ENCODE results near the gene PTGIS.
A peak's percentile ranks its signal among the peaks of the same experiment; 100 is the strongest.

The PTGIS gene

DNA sequence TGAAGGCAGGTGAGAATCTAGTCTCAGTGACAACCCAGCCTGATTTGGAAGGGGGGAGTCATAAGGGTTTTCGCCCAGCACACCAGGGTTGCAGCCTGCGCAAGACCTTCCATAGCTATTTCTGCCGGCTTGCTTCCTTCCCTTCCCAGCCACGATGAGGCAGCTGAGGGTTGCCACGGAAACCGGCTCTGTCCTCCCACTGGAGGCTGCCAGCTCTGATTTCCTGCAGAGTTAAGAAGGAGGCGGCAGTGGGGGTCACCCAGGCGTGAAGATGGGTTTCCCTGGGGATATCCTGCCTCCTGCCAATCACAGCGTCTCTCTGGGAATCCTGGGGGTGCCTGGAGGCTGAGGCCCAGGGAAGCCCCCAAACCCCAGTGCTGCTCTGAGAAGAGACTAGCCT lies 62.4 kb downstream of the PTGIS start:
- no peak for TF ChIP-seq L3MBTL2 (conservative IDR thresholded peaks at IDR 0.05)
- no peak for TF ChIP-seq BHLHE40 (IDR thresholded peaks at IDR 0.05; ENCODE audit: borderline replicate concordance)
- no peak for TF ChIP-seq CTBP1 (IDR thresholded peaks at IDR 0.05; ENCODE audit: borderline replicate concordance)
- TF ChIP-seq FOXA1 (IDR thresholded peaks at IDR 0.05): no peak
- no peak for TF ChIP-seq FOXK2 (IDR thresholded peaks at IDR 0.05)
- no peak for TF ChIP-seq HDGF (IDR thresholded peaks at IDR 0.05; ENCODE audit: borderline replicate concordance)
- no peak for TF ChIP-seq TARDBP (IDR thresholded peaks at IDR 0.05)
- no peak for TF ChIP-seq ARNT (IDR thresholded peaks at IDR 0.05)
- no peak for TF ChIP-seq SP1 (IDR thresholded peaks at IDR 0.05)
- TF ChIP-seq ZNF384 (IDR thresholded peaks at IDR 0.05): no peak
- no peak for TF ChIP-seq SUZ12 (IDR thresholded peaks at IDR 0.05)
- no peak for TF ChIP-seq LEF1 (IDR thresholded peaks at IDR 0.05; ENCODE audit: borderline replicate concordance)
- TF ChIP-seq FOXM1 (IDR thresholded peaks at IDR 0.05; ENCODE audit: borderline replicate concordance): no peak
- no peak for TF ChIP-seq NFRKB (IDR thresholded peaks at IDR 0.05)
- TF ChIP-seq ELF4 (IDR thresholded peaks at IDR 0.05): no peak
- TF ChIP-seq, protein P1, sequence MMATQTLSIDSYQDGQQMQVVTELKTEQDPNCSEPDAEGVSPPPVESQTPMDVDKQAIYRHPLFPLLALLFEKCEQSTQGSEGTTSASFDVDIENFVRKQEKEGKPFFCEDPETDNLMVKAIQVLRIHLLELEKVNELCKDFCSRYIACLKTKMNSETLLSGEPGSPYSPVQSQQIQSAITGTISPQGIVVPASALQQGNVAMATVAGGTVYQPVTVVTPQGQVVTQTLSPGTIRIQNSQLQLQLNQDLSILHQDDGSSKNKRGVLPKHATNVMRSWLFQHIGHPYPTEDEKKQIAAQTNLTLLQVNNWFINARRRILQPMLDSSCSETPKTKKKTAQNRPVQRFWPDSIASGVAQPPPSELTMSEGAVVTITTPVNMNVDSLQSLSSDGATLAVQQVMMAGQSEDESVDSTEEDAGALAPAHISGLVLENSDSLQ (IDR thresholded peaks at IDR 0.05): no peak
- CTCF ChIA-PET: no interaction called here
- POLR2A ChIA-PET: no interaction called here
- DNase-seq (ENCODE audit: extremely low spot score): no peak

DNA sequence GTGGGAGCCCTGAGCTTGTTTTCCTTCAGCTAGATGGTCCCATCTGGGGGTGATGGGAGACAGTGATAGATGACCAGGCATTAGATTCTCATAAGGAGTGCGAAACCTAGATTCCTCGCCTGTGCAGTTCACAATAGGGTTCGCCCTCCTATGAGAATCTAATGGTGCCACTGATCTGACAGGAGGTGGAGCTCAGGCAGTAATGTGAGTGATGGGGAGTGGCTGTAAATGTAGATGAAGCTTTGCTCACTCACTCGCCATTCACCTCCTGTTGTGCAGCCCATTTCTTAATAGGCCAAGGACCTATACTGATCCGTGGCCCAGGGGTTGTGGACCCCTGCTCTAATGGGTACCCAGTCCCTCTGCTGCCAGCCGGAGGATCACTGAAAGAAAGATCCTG lies 64.8 kb downstream of the PTGIS start:
- ChIA-PET CTCF (no interaction called here), POLR2A (no interaction called here)
- TF ChIP-seq L3MBTL2 (conservative IDR thresholded peaks at IDR 0.05) (no peak), ELF4 (IDR thresholded peaks at IDR 0.05) (no peak), BHLHE40 (IDR thresholded peaks at IDR 0.05; ENCODE audit: borderline replicate concordance) (no peak), NFRKB (IDR thresholded peaks at IDR 0.05) (no peak), HDGF (IDR thresholded peaks at IDR 0.05; ENCODE audit: borderline replicate concordance) (no peak)
- no peak for DNase-seq (ENCODE audit: extremely low spot score)

DNA sequence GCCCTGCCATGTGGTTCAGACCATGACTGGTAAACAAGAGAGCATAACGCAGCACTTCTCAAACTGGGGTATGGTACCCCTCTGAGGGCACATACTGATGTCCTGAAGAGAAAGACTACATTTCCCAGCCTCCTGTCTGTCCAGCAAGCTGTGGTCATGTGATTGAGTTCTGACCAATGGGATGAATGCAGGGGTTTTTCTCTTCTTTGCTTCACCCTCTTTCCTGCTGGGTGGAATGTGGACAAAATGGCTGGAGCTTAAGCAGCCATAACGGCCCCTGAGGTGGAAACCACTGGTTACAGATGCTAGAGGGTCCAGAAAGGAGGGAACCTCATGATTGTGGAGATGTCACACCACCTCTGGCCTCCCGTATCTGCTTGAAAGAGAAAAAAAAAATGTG lies 66.0 kb downstream of the PTGIS start:
- POLR2A ChIA-PET: no interaction called here
- peak; percentile 30 for DNase-seq (ENCODE audit: extremely low spot score)
- TF ChIP-seq SUZ12 (IDR thresholded peaks at IDR 0.05) (no peak), NFRKB (IDR thresholded peaks at IDR 0.05) (no peak), FOXM1 (IDR thresholded peaks at IDR 0.05; ENCODE audit: borderline replicate concordance) (no peak), FOXA1 (IDR thresholded peaks at IDR 0.05) (no peak), ZNF384 (IDR thresholded peaks at IDR 0.05) (no peak), ARNT (IDR thresholded peaks at IDR 0.05) (no peak), BHLHE40 (IDR thresholded peaks at IDR 0.05; ENCODE audit: borderline replicate concordance) (no peak), ELF4 (IDR thresholded peaks at IDR 0.05) (no peak), LEF1 (IDR thresholded peaks at IDR 0.05; ENCODE audit: borderline replicate concordance) (no peak), SP1 (IDR thresholded peaks at IDR 0.05) (no peak), HDGF (IDR thresholded peaks at IDR 0.05; ENCODE audit: borderline replicate concordance) (no peak)
- TF ChIP-seq, protein P1 (IDR thresholded peaks at IDR 0.05): no peak
- CTCF ChIA-PET: no interaction called here

DNA sequence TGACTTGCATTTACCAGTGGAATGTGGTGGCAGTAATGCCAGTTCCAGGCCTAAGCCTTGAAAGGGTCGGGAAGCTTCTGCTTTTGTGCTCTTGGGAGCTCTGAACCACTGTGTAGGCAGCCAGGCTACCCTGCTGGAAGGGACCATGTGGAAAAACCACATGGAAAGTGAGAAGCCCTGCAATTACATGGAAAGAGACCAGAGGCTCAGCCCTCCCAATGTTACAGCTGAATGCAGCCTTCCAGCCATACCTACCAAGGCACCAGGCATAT lies 70.6 kb downstream of the PTGIS start:
- DNase-seq (ENCODE audit: extremely low spot score): no peak
- ChIA-PET POLR2A (no interaction called here), CTCF (interaction anchor here (0.8 to 1.6 kb wide), 2 partner anchors 11 to 40 kb away, joined by 4 read pairs; no protein-coding TSS in a partner anchor)
- TF ChIP-seq NFRKB (IDR thresholded peaks at IDR 0.05): no peak
- TF ChIP-seq LEF1 (IDR thresholded peaks at IDR 0.05; ENCODE audit: borderline replicate concordance): no peak
- TF ChIP-seq FOXA1 (IDR thresholded peaks at IDR 0.05): no peak
- no peak for TF ChIP-seq L3MBTL2 (conservative IDR thresholded peaks at IDR 0.05)
- TF ChIP-seq, protein P1 (IDR thresholded peaks at IDR 0.05): no peak
- TF ChIP-seq ZNF384 (IDR thresholded peaks at IDR 0.05): no peak
- TF ChIP-seq TARDBP (IDR thresholded peaks at IDR 0.05): no peak
- TF ChIP-seq HDGF (IDR thresholded peaks at IDR 0.05; ENCODE audit: borderline replicate concordance): no peak
- TF ChIP-seq SUZ12 (IDR thresholded peaks at IDR 0.05): no peak

DNA sequence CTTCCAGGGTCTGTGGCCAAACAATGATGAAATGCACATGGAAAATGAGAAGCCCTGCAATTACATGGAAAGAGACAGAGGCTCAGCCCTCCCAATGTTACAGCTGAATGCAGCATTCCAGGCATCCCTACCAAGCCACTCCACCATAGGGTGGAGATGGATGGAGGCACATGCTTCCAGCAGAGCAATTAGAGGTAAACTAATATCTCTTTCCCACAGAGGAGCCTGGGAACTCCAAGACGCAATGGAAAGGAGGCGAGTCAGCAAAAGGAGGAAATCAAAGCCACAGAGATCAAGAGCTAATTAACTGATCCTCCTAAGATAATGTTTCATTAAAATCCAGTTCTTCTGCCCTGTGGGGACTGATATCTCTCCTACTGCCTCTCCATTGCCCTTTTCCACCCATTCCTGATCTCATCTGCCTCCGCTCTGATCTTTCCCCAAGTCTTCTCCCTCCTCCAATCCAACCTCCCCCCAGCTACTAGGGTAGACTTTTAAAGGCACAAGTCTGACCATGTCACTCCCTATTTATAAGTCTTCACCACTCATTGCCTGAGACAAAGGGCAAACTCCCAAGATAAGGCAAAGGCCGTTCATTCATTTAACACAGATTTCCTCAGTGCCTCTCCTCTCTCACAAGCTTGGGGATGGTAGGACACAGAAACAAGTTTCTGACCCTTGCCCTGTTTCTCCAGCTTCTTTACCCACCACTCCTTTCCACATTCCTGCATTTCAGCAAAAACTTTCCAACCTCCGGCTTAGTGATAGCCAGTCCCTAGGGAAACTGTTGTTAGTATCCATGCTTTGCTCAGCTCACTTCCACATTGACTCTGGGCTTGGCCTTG lies 71.2 kb downstream of the PTGIS start:
- ChIA-PET CTCF (interaction anchor here (0.8 to 1.6 kb wide), 2 partner anchors 12 to 41 kb away, joined by 4 read pairs; no protein-coding TSS in a partner anchor), POLR2A (no interaction called here)
- TF ChIP-seq, protein P1 (IDR thresholded peaks at IDR 0.05): no peak
- TF ChIP-seq ARNT (IDR thresholded peaks at IDR 0.05): no peak
- TF ChIP-seq SUZ12 (IDR thresholded peaks at IDR 0.05): no peak
- no peak for TF ChIP-seq FOXM1 (IDR thresholded peaks at IDR 0.05; ENCODE audit: borderline replicate concordance)
- no peak for TF ChIP-seq FOXA1 (IDR thresholded peaks at IDR 0.05)
- TF ChIP-seq ELF4 (IDR thresholded peaks at IDR 0.05): no peak
- no peak for TF ChIP-seq NFRKB (IDR thresholded peaks at IDR 0.05)
- no peak for TF ChIP-seq SP1 (IDR thresholded peaks at IDR 0.05)
- TF ChIP-seq FOXK2 (IDR thresholded peaks at IDR 0.05): no peak
- TF ChIP-seq L3MBTL2 (conservative IDR thresholded peaks at IDR 0.05): no peak
- no peak for TF ChIP-seq BHLHE40 (IDR thresholded peaks at IDR 0.05; ENCODE audit: borderline replicate concordance)
- no peak for TF ChIP-seq CTBP1 (IDR thresholded peaks at IDR 0.05; ENCODE audit: borderline replicate concordance)
- TF ChIP-seq HDGF (IDR thresholded peaks at IDR 0.05; ENCODE audit: borderline replicate concordance): no peak
- TF ChIP-seq TARDBP (IDR thresholded peaks at IDR 0.05): no peak
- TF ChIP-seq LEF1 (IDR thresholded peaks at IDR 0.05; ENCODE audit: borderline replicate concordance): no peak
- TF ChIP-seq ZNF384 (IDR thresholded peaks at IDR 0.05): no peak
- DNase-seq (ENCODE audit: extremely low spot score): no peak

Measured in HEK293T (cell line).